K562 (cell line): Measurements from ENCODE around the gene ALS2CL. TPM values are rescaled to one million over a fixed set of nuclear protein-coding genes. Genes with fewer than 3 reads are reported as not detected.

ENCODE experiments used
- CTCF ChIP-seq, 3 experiments: IDR thresholded peaks in 2 of 3; conservative IDR thresholded peaks in 1 of 3; 2 replicates each; pipeline ENCODE4 v1.5.1; 2011 to 2012; ENCODE audit warnings: low read length in 3 of 3, mild to moderate bottlenecking in 3 of 3, control low read depth in 2 of 3, improper control_type of control experiment in 1 of 3, inconsistent platforms in 1 of 3, low read depth in 1 of 3, mixed read lengths in 1 of 3, moderate library complexity in 1 of 3; ENCODE audit not compliant: insufficient read depth in 2 of 3
- EZH2 ChIP-seq: IDR thresholded peaks from 2 replicates; pipeline ENCODE4 v1.6.1; 2012; ENCODE audit warnings: low read depth, mild to moderate bottlenecking, inconsistent platforms, low read length, borderline replicate concordance
- FOXP4 ChIP-seq: sonication (generic); formaldehyde crosslinking; IDR thresholded peaks from 2 replicates; pipeline ENCODE4 v1.8.0; 2022; ENCODE audit warnings: mild to moderate bottlenecking, missing genetic modification reagents, borderline replicate concordance
- SNAPC5 ChIP-seq: fragments of 250-450 bp; sonication (Bioruptor Pico); IDR thresholded peaks from 2 replicates; pipeline ENCODE4 v1.8.0; 2021; ENCODE audit warnings: moderate library complexity, mild to moderate bottlenecking, inconsistent platforms
- ZNF24 ChIP-seq: fragments of 450-650 bp; IDR thresholded peaks from 2 replicates; pipeline ENCODE4 v1.6.1; 2016
- polyA plus RNA-seq, 8 experiments: library from polyadenylated mRNA; depleted of rRNA in 4 of 8; stranded (reverse) in 5 of 8; unstranded in 3 of 8; fragments of >200 nt; fragmentation: Nextera tagmentation in 2 of 8; fragmentation: Illumina TruSeq in 1 of 8; extraction: Ambion mirVana in 2 of 8; extraction: Trizol in 1 of 8; gene quantifications; 2 replicates each; pipeline versions ENCODE4 v1.2.1 to v1.2.3, GENCODE V29; 2011 to 2014; ENCODE audit warnings: inconsistent platforms in 1 of 8, missing spikeins in 1 of 8
- total RNA-seq, 7 experiments: library from RNA; depleted of rRNA in 6 of 7; stranded (reverse); fragments of >200 nt in 6 of 7; fragmentation: Illumina TruSeq in 2 of 7; extraction: Trizol in 2 of 7; gene quantifications; 2 replicates each; pipeline versions ENCODE4 v1.2.1 to v1.2.3, GENCODE V29; 2011 to 2021; ENCODE audit warnings: low replicate concordance in 1 of 7

The ALS2CL gene
- total and polyA plus RNA-seq, 9 of the 15 experiments (the other 6 are each of a cell fraction or from before 2014, with no cell fraction given) = 0.03 to 0.13 (median 0.05) TPM; not detected in 3

GRCh38 chr3:46733026-46733800 lies 39.7 kb upstream of the ALS2CL start (continued):
- TF ChIP-seq FOXP4 (no peak), ZNF24 (peak; percentile 41; the same call in 1 of the 2 replicates), EZH2 (no peak), SNAPC5 (CRISPR knock-in tag) (no peak), CTCF (IDR thresholded peaks at IDR 0.05 in 2 of 3, conservative IDR thresholded peaks at IDR 0.05 in 1 of 3; ENCODE audit: insufficient read depth in 2 of 3, low read depth in 1 of 3, low read length in 3 of 3) (peak; percentile 39 to 62 (median 54); a peak in 5 of 6 replicates)
